ENCODE measurements around the gene INPP5B. TPM values are rescaled to one million over a fixed set of nuclear protein-coding genes. Genes with fewer than 3 reads are reported as not detected.
"Not testable (repeated sequence)": the region's sequence is repeated elsewhere in the genome, so short reads cannot be mapped to it uniquely, and the experiment has no call there.

INPP5B gene
- total and polyA plus RNA-seq, 2 of the 13 experiments (the other 11 are each of a cell fraction or from before 2014, with no cell fraction given) = 9.0 to 9.8 TPM

GRCh38 chr1:37940299-37940947, 6.4 kb downstream of the INPP5B start (continued):
- TF ChIP-seq PRDM4 (CRISPR knock-in tag; IDR thresholded peaks at IDR 0.05; ENCODE audit: borderline replicate concordance) = no peak

DNA sequence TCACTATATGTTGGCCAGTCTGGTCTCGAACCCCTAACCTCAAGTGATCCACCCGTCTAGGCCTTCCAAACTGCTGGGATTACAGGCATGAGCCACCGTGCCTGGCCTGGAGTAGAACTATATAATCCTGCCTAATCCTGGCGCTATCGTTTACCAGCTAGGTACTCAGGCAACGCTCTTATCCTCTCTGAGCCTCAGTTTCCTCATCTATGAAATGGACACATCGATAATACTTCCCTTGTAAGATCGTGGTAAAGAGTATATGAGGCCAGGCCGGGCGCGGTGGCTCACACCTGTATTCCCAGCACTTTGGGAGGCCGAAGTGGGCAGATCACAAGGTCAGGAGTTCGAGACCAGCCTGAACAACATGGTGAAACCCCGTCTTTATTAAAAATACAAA, 10.1 kb downstream of the INPP5B start:
- H4K20me1 ChIP-seq (ENCODE audit: insufficient read depth, low read length); ATAC-seq; H2AFZ ChIP-seq (ENCODE audit: low read length); intact Hi-C loops (cut with micrococcal nuclease; ENCODE audit: unreplicated experiment); DNase-seq (ENCODE audit: low spot score); FAIRE-seq; H3K27me3 ChIP-seq (ENCODE audit: control insufficient read depth in 1 of 2, insufficient read depth in 2 of 2, low read length in 2 of 2); H3K9ac ChIP-seq (ENCODE audit: insufficient read depth, low read depth, low read length); in situ Hi-C loops (cut with HindIII; ENCODE audit: extremely low pct_ligation_motif_present, low pct_unique_long_range_greater_than_20kb); H3K4me2 ChIP-seq (ENCODE audit: low read depth, low read length); H3K4me3 ChIP-seq (replicated peaks in 1 of 3; ENCODE audit: insufficient read depth in 1 of 3, low read depth in 2 of 3, low read length in 3 of 3); CTCF ChIA-PET (ENCODE audit: low intra/inter-chr PET ratio, low total read pairs); H3K9me3 ChIP-seq (ENCODE audit: low read length); H3K27ac ChIP-seq (ENCODE audit: extremely low read length, insufficient read depth, low read length); BruUV-seq (replicated peaks); H3K79me2 ChIP-seq (ENCODE audit: insufficient read depth, low read length); H3K36me3 ChIP-seq (replicated peaks in 1 of 2; ENCODE audit: control insufficient read depth in 1 of 2, insufficient read depth in 2 of 2, low read length in 2 of 2): not testable (repeated sequence)
- TF ChIP-seq ZNF629 (CRISPR knock-in tag; conservative IDR thresholded peaks at IDR 0.05) (peak; percentile 82), ZMYM3 (CRISPR knock-in tag; IDR thresholded peaks at IDR 0.05) (peak; percentile 40; the same call in 1 of the 2 replicates)
- WGBS (ENCODE audit: low lambda C conversion rate) = 93% methylated on average over 14 of the region's 14 CpGs
- H3K4me1 ChIP-seq (ENCODE audit: insufficient read depth, low read length) = peaks cover 31% of the 10 kb centered on the region
- POLR2A ChIA-PET = interaction anchor here (0.7 kb wide), 1 partner anchor 1112 kb away, joined by 3 read pairs; no protein-coding TSS in a partner anchor
